HG03064 (cell line): ENCODE results near the gene SMIM15.
"Not testable (repeated sequence)": the region's sequence is repeated elsewhere in the genome, so short reads cannot be mapped to it uniquely, and the experiment has no call there.

Experiments used
- ATAC-seq: cut with Tn5 transposase; IDR thresholded peaks from one replicate; pipeline ENCODE4 v1.9.1; 2021; ENCODE audit warnings: low read depth; ENCODE audit not compliant: unreplicated experiment

Gene SMIM15, protein sequence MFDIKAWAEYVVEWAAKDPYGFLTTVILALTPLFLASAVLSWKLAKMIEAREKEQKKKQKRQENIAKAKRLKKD

DNA sequence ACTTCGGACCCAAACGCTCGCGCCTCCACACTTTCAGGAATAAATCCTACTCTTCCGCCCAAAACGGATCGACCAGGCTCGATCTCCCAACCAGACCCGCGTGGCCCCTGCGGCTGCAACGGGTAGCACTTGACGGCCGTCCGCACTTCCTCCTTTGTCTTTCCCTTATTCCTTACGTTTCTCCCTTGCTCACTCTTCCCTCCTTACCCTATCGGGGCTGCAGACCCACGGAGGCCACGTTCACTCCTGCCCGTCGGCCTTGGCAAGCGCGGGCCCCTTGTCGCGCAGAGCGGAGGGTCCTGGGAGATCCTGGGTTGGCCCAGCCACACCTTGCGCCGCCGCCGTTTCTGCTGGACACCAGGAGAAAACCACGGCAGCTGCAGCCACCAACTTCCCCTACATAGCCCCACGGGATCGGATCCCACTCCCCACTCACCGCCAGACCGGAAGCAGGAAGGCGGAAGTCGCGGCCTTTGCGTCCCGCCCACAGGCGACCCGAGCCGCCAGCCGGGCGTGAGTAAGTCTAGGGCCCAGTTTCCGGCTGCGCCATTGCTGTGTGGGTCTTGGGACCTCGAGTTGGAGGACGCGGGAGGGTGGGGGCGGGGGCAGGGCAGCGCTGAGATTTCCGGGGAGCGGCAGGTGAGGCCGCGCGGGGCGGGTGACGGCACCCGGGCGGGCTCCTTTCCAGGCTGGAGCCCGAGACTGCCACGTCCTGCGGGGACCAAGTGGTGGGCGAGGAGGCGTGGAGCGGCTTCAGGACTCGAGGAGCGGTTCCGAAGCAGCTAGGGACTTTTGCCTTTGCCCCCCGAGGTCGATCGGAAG lies at the start of gene SMIM15:
SMIM15 (minus strand) TSS at position 459 of the 822 bp plus-strand sequence. CDS start 2,297 bp downstream, outside the sequence.
- peak; percentile 97 for ATAC-seq

DNA sequence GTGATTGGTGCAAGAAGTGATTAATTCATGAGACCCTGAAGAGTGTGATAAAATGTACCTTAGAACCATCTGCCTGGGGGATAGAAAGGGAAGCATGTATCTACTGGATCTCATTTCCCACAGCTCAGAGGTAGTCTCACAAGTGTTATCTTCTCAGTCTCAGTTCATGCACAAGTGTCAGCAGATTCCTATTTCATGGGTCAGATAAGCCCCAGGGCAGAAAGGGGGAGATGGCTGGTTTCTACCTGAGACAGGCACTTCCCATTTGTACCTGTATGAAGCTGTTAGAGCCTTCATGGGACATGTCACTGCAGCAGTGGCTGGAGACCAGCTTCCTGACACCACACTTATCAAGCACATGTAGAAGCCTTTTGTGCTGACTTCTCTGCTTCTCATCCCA lies 45.6 kb upstream of the SMIM15 start:
- ATAC-seq: no peak

DNA sequence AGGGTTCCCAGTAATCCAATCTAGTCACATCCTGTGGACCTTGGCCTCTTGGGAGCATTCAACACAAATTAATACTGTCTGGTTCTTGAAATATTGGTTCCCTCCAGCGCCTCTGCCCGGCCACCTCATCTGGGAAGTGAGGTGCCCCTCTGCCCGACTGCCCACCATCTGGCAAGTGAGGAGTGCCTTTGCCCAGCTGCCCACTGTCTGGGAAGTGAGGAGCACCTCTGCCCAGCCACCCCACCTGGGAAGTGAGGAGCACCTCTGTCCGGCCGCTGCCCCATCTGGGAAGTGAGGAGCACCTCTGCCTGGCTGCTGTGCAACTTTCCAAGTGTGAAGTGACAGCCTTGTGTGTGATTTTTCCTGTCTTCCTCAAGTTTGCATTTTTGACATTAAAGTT lies 42.7 kb upstream of the SMIM15 start:
- no peak for ATAC-seq

DNA sequence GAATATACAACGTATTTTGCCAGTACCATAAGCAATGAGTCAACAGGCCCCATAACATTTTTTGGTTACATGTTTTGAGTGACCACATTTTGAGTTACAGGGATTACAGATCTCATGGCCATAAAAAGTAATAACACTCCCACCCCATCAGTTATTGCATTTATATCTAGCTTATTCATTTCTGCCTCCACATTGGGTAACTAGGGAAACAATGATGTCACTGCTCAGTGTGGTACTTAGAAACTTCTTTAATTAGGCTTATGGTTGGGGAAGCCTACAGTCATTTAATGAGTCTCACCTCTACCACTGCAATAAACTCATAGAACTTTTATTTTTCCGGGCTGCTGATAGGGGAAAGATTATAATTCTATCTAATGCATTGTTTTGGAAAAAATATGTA lies 39.9 kb upstream of the SMIM15 start:
- no peak for ATAC-seq

DNA sequence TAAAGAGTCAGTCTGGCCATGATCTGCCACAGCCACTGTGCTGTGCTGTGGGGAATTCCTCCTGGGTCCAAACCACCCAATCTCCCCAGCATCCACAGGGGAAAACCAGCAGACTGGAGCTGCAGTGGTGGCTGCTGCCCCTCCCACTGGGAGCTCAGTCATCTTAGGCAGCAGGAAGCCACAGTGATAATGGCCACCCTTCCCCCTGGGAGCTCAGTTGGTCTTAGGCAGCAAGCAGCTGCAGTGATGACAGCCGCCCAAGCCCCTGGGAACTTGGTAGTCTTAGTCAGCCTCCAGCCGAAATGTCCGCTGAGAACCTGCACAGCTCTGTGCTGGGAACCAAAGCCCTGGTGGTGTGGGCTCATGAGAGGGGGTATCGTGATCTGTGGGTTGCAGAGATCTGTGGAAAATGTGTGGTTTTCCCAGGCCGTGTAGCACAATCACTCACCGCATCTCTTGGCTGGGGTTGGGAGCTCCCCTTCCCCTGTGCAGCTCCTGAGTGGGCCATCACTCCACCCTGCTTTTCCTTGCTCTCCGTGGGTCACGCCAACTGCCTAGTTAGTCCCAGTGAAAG lies 38.4 kb upstream of the SMIM15 start:
- ATAC-seq: peak; percentile 61

DNA sequence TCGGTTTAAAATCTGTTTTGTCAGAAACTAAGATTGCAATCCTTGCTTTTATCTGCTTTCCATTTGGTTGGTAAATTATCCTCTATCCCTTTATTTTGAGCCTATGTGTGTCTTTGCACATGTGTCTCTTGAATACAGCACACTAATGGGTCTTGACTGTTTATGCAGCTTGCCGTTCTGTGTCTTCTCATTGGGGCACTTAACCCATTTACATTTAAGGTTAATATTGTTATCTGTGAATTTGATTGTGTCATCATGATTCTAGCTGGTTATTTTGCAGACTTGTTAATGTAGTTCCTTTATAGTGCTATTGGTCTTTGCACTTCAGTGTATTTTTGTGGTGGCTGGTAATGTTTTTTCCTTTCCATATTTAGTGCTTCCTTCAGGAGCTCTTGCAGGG lies 36.3 kb upstream of the SMIM15 start:
- ATAC-seq: no peak

DNA sequence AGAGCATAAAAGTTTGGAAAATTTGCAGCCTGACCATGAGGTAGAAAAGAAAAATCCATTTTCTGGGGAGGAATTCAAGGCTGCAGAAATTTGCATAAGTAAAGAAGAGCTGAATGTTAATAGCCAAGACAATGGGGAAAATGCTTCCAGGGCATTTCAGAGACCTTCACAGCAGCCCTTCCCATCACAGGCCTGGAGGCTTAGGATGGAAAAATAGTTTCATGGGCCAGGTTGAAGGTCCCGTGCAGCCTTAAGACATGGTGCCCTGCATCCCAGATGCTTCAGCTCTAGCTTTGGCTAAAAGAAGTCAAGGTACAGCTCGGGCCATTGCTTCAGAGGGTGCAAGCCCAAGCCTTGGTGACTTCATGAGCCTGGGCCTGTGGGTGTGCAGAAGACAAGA lies 25.6 kb upstream of the SMIM15 start:
- not testable (repeated sequence) for ATAC-seq

DNA sequence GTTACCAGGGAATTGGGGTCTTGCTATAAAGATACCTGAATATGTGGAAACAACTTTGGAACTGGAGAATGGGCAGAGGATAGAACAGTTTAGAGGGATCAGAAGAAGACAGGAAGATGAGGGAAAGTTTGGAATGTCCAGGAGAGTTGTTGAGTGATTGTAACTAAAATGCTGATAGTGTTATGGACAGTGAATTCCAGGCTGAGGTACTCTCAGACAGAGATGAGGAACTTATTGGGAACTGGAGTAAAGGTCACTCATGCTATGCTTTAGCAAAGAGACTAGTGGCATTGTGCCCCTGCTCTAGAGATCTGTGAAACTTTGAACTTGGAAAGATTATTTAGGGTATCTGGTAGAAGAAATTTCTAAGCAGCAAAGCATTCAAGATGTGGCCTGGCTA lies 25.1 kb upstream of the SMIM15 start:
- not testable (repeated sequence) for ATAC-seq

DNA sequence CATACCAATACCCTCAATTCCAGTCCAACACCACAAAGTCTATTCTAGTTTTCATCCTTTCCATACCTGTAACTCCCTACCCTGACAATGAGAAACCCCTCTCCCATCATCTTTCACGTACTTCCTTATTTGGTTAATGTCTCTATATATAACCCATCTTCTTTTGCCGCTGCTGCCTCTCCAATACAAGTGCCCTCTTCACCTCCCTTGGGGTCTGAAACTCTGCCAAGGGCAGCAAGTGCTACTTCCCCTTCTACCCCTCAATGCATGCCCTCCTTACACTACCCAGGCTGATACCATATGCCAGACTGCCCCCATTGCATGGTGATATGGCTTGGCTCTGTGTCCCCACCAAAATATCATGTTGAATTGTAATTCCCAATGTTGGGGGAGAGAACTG lies 24.4 kb upstream of the SMIM15 start:
- ATAC-seq: no peak

DNA sequence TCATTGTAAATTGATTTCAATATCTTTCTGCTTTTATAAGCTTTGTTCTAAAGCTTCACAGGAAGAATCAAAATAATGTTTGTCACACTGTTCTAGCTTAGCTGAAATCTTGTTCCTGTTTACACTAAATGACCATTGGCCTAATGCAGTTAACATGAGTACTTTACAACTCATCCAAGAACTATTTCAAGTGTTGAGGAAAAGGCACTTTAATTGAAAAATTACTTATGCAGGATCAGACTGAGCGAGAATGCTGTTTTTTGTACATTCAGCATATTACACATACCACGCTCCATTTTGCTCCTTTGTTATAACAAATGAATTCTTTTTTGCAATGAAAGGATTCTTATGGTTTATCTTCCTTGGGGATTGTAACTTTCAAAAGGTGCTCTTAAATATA lies 22.4 kb upstream of the SMIM15 start:
- ATAC-seq: no peak

DNA sequence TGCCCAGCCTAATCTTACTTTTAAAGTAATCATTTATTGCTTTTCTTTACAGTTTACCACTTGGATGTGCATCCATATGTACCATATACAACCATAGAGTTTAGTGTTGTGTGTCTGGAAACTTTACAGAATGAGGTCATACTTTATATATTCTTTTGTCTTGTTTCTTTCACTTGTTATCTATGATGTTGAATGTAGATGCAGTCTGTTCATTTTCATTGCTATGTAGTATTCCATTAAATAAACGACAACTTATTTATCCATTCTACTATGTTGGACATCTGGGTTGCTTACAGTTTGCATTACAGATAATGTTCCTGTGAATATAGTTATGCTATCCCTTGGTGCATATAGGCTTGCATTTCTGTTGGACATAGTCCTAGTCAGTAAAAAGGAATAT lies 21.3 kb upstream of the SMIM15 start:
- no peak for ATAC-seq

DNA sequence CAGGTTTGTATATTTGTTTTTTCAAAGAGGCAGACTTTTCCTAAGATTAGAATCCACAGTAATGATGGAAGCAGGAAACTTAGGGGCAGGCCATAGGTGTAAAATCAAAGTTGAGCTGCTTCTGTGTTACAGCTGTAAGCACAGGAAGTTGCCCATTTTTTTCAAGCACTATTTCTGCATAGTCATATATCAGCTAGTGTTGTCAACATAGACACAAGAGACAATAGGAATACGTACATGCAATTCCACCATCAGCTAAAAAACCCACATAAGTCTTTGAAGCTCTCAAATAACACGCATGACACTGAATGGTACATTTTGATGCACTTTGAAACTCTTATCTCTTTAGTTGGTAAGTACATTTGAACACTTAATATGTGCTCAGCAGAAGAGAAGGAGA lies 20.2 kb upstream of the SMIM15 start:
- no peak for ATAC-seq

DNA sequence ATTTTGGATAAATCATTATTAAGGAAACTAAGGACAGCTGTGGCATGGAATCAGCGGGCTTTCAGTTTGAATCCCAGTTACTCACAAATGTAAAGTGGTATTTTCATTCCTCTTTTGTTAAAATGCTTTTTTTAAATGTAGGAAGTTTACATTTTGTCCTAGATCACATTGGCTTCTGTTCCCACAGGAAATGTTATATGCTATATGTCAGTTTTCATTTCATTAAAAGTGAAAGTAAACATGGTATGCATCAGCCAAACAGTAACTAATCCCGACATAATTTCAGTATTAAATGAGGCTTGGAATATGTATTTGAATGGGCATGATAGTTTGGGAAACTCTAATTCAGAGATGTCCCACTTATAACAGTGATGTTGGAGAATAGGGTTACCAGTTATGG lies 18.6 kb upstream of the SMIM15 start:
- ATAC-seq: no peak

DNA sequence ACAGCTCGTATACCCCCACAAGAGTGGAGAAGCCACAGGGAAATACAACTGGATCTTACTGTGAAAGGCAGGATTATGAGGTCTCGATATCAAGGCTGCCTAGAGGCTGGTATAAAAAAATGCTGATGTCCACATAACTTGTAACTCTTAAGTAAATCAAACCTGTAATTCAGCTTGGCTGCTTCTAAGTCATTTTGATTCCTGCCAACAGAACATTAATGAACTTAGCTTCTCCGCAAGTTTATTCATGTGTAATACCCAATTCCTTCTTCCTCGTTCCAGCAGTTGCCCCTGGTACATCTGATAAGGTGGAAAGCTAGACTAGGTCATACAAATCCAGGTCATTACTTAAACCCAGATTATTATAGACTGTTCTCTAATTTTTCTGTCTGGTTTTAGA lies 16.4 kb upstream of the SMIM15 start:
- ATAC-seq: no peak

DNA sequence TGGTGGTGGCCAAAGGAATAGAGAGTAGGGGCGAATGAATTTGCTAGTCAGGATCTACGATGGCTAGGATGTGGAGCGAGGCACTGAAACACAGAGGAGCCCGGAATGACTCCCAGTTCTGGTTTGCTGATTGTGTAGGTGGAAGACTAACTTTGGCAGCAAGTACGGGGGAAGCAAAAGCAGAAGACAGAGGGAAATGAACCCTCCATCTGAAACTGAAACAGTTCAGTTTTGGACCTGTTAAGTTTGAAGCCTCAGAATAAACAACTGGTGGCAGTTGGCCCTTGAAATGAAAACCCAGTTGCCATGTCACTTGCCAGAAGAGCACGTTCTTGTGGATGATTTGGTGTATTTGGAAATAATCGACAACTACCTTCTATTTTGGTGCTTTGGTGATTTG lies 15.4 kb upstream of the SMIM15 start:
- ATAC-seq: peak; percentile 75

DNA sequence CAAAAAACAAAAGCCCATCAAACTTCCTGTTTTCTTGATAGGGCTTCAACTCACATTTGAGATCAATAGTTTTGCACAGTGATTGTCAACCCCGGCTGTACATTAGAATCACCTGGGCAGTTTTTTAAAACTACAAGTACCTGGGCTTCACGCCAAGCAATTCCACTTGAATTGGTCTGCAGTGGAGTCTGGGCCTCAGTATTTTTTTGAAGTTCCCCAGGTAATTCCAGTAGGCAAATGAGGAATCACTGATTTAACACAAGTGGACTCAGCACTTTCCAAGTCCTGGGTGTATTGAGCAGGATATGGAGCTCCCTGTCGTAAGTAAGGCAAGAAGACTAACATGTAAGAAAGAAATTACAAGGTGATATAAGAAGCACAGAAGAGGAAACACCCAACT lies 14.8 kb upstream of the SMIM15 start:
- ATAC-seq: no peak

DNA sequence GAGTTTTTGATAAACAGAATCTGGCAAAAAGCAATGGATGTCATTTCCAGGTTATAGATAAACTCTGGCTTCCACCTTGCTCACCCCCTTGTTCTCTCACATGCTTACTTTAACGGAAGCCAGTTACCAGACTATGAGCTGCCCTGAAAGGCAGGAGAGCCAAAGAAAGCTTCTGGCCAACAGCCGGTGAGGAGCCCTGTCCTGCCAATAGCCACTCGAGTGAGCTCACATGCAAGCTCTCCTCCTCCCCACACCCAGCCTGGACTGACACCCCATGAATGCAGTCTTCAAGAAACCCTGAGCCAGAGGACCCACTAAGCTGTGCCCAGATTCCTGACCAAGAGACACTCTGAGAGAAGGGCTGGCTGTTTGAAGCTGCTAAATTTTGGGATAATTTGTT lies 14.4 kb upstream of the SMIM15 start:
- no peak for ATAC-seq

DNA sequence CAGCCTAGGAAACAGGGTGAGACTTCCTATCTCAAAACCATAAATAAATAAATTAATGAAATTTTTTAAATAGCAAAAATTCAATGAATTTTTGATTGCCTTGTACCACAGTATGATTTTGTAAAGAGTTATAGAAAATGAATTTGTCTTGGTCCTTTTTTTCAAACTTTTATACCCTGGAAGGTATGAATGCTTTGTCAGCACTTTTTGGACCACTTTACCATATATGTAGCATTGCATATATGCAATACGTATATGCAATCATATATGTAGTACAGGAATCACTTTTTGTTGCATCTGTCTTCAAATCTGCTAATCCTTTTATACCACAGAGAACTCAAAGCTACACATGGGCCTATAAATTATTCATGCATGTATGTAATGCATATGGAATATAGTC lies 9.2 kb upstream of the SMIM15 start:
- ATAC-seq: no peak

DNA sequence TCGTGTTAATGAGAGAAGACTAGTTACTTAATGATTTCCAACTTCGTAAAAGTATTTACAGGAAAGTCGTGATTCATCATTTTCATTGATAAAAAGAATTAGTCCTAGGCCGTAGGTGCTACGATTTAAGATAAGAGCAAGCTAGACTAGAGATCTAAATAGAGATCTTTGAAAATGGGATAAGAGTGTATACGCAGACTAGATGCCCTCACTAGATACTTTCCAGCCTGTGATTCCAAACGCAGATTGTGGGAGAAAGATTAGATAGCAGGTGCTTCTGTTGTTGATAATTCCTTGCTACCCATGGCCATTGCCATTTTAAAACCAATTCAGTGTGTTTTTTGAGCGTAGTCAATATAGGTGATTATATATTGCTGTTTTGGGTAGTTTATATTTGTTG lies 6.7 kb upstream of the SMIM15 start:
- no peak for ATAC-seq

DNA sequence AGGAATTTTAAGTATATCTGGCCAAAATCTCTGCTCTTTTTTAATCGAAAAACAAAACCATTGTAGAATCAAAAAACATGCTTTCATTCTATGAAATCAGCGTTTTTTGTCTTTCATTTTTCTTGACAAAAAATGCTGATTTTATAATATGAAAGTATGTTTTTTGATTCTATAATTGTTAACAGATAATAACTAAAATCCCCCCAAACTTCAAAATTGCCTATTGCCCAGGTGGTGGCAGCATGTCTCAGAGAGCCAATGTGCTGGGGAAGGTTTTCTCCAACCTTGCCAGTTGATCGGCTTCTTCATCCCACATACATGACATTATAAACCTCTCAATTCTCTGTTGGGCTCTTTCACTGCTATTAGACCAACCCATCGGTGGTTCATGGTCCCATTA lies 5.1 kb upstream of the SMIM15 start:
- no peak for ATAC-seq

DNA sequence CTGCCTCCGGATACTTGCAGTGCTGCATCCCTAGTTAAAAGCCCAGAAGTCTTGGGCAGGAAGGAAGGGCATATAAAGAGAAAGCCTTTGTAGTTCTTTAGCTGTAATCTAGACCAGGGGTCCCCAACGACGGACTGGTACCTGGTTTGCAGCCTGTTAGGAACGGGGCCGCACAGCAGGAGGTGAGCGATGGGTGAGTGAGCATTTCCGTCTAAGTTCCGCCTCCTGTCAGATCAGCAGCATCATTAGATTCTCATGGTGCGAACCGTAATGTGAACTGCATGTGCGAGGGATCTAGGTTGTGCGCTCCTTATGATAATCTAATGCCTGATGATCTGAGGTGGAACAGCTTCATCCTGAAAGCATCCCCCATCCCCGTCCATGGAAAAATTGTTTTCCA lies 1.6 kb upstream of the SMIM15 start:
- ATAC-seq: no peak

DNA sequence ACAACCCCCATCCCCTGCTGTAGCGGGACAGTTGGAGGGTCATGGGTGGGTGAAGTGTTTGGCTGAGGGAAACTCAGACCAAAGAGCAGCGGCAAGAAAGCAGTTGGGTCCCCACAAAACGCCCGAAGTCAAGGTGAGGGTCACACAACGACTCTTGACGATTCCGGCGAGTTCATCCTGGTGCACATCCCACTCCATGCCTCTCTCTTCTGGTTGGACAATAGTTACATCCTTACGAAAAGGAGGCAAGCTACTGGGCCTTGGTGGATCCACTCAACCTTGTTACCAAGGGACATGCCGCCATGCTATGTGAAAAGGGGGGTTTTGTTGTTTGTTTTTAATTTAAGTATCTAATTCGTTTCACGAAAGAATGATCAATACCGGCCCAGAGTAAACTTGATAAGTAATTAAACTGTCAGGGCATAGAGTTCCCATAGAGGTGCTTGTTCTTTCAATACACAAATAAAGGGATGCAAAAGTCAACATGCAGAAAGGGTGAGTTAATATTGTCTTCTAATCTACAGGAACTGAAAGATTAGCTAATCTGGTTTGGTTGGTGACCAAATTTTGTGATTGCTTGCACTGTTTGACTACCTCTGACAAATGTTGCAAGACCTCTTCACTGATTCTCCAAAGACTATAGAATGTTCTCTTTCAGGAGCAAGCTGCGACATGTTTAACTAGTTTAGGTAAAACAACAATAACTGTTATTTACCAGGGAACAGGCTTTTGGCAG lies 732 bp upstream of the SMIM15 start:
- ATAC-seq: peak; percentile 6
